CD14-positive monocyte (primary cell): Measurements from ENCODE around the gene REXO5. TPM values are rescaled to one million over a fixed set of nuclear protein-coding genes. Genes with fewer than 3 reads are reported as not detected.
A peak's percentile ranks its signal among the peaks of the same experiment; 100 is the strongest.

ENCODE experiments used
- DNase-seq, 3 donors: peaks; one replicate each; pipeline ENCODE4 v3.0.0-alpha.2; 2011 to 2022
- H2AFZ ChIP-seq: 2 replicates; pipeline ENCODE4 v1.6.0; 2012; ENCODE audit warnings: mild to moderate bottlenecking, low read depth, low read length, inconsistent platforms; ENCODE audit not compliant: insufficient read depth, poor library complexity, severe bottlenecking
- H3K27ac ChIP-seq, 2 donors: 1 replicate in 1 of 2; 2 replicates in 1 of 2; pipeline ENCODE4 v1.5.1; 2012 to 2013; ENCODE audit warnings: low read length in 2 of 2, control low read depth in 1 of 2, inconsistent platforms in 1 of 2, low read depth in 1 of 2, mild to moderate bottlenecking in 1 of 2
- H3K27me3 ChIP-seq, 2 donors: one replicate each; pipeline versions ENCODE4 v1.6.0 to v1.6.1; 2011 to 2013; ENCODE audit warnings: low read length in 2 of 2; ENCODE audit not compliant: control insufficient read depth in 2 of 2, insufficient read depth in 2 of 2
- H3K36me3 ChIP-seq, 2 donors: replicated peaks in 1 of 2; 1 replicate in 1 of 2; 2 replicates in 1 of 2; pipeline versions ENCODE4 v1.5.1 to v1.6.1; 2012 to 2013; ENCODE audit warnings: low read length in 2 of 2, control low read depth in 1 of 2, inconsistent platforms in 1 of 2, mild to moderate bottlenecking in 1 of 2; ENCODE audit not compliant: insufficient read depth in 2 of 2, control insufficient read depth in 1 of 2
- H3K4me1 ChIP-seq, 2 donors: 1 replicate in 1 of 2; 2 replicates in 1 of 2; pipeline versions ENCODE4 v1.5.1 to v1.6.1; 2012 to 2013; ENCODE audit warnings: low read length in 2 of 2, control low read depth in 1 of 2, inconsistent platforms in 1 of 2, mild to moderate bottlenecking in 1 of 2, moderate library complexity in 1 of 2; ENCODE audit not compliant: insufficient read depth in 2 of 2, control insufficient read depth in 1 of 2
- H3K4me2 ChIP-seq: replicated peaks from 2 replicates; pipeline ENCODE3; 2012; ENCODE audit warnings: low read length, moderate library complexity, mild to moderate bottlenecking; ENCODE audit not compliant: poor library complexity, severe bottlenecking; ENCODE audit errors: extremely low read depth
- H3K4me3 ChIP-seq, 3 experiments: fragments of 200-600 bp in 1 of 3; sonication (generic) in 1 of 3; replicated peaks in 1 of 3; 1 replicate in 2 of 3; 2 replicates in 1 of 3; pipeline ENCODE4 v1.5.1; 2011 to 2013; ENCODE audit warnings: low read length in 3 of 3, mild to moderate bottlenecking in 3 of 3, control low read depth in 2 of 3, low read depth in 2 of 3, inconsistent platforms in 1 of 3, moderate library complexity in 1 of 3
- H3K79me2 ChIP-seq: 2 replicates; pipeline ENCODE4 v1.6.0; 2012; ENCODE audit warnings: mild to moderate bottlenecking, control low read depth, inconsistent platforms, low read length, moderate library complexity; ENCODE audit not compliant: insufficient read depth
- H3K9ac ChIP-seq: 2 replicates; pipeline ENCODE4 v1.6.0; 2017; ENCODE audit warnings: low read length, mild to moderate bottlenecking; ENCODE audit not compliant: insufficient read depth, poor library complexity, severe bottlenecking
- H3K9me3 ChIP-seq, 2 donors: replicated peaks in 1 of 2; 1 replicate in 1 of 2; 2 replicates in 1 of 2; pipeline versions ENCODE4 v1.5.1 to v1.6.1; 2012 to 2013; ENCODE audit warnings: low read length in 2 of 2, control low read depth in 1 of 2; ENCODE audit not compliant: control insufficient read depth in 1 of 2, insufficient read depth in 1 of 2
- H4K20me1 ChIP-seq: 2 replicates; pipeline ENCODE4 v1.6.0; 2012; ENCODE audit warnings: mild to moderate bottlenecking, low read length, control low read depth, moderate library complexity; ENCODE audit not compliant: insufficient read depth
- H3K27ac Mint-ChIP-seq, 7 donors: one replicate each; pipeline ENCODE4 v1.8.0; 2020; ENCODE audit warnings: mild to moderate bottlenecking in 7 of 7, mixed read lengths in 7 of 7, moderate library complexity in 6 of 7, inconsistent platforms in 2 of 7
- H3K27me3 Mint-ChIP-seq, 3 donors: one replicate each; pipeline ENCODE4 v1.8.0; 2021 to 2022; ENCODE audit warnings: low read depth in 3 of 3, mild to moderate bottlenecking in 3 of 3, mixed read lengths in 3 of 3, moderate library complexity in 3 of 3, inconsistent platforms in 1 of 3
- H3K36me3 Mint-ChIP-seq, 2 donors: one replicate each; pipeline ENCODE4 v1.8.0; 2020; ENCODE audit warnings: mixed read lengths in 2 of 2, inconsistent platforms in 1 of 2, mild to moderate bottlenecking in 1 of 2
- H3K4me1 Mint-ChIP-seq: one replicate; pipeline ENCODE4 v1.8.0; 2020; ENCODE audit warnings: mild to moderate bottlenecking, mixed read lengths
- H3K4me3 Mint-ChIP-seq, 2 donors: one replicate each; pipeline ENCODE4 v1.8.0; 2020; ENCODE audit warnings: mild to moderate bottlenecking in 2 of 2, mixed read lengths in 2 of 2, moderate library complexity in 1 of 2
- H3K9me3 Mint-ChIP-seq, 7 donors: one replicate each; pipeline ENCODE4 v1.8.0; 2020 to 2022; ENCODE audit warnings: mixed read lengths in 7 of 7, mild to moderate bottlenecking in 6 of 7, moderate library complexity in 6 of 7, inconsistent platforms in 2 of 7
- CTCF ChIP-seq: fragments of 200-600 bp; IDR thresholded peaks from one replicate; pipeline ENCODE4 v1.8.0; 2022; ENCODE audit warnings: antibody characterized with exemption, mild to moderate bottlenecking
- WGBS: methylation state at CpG from one replicate; pipeline ENCODE4 v1.1.5; 2013; ENCODE audit warnings: missing lambda C conversion rate; ENCODE audit not compliant: insufficient coverage; 5-methylcytosine and 5-hydroxymethylcytosine counted together
- intact Hi-C, 2 donors: fragments of 100-400 bp; cut with micrococcal nuclease; formaldehyde crosslinking; loops; one replicate each; pipeline versions ENCODE4 v1.15.0 to v1.15.1; 2023
- polyA plus RNA-seq, 3 donors: library from polyadenylated mRNA; depleted of rRNA in 1 of 3; unstranded in 2 of 3; stranded (reverse) in 1 of 3; fragments of 300-500 nt in 2 of 3; fragments of >200 nt in 1 of 3; fragmentation: Illumina TruSeq in 2 of 3; gene quantifications; 1 replicate in 2 of 3; 2 replicates in 1 of 3; pipeline ENCODE4 v1.2.3, GENCODE V29; 2012 to 2021
- small RNA-seq: library from RNA; depleted of rRNA; stranded (forward); fragments of <200 nt; gene quantifications from one replicate; pipeline ENCODE3, GENCODE V24; 2012; ENCODE audit warnings: low read depth; ENCODE audit not compliant: insufficient read length

REXO5 gene
- polyA plus RNA-seq, 3 donors = 0.52 to 1.4 (median 0.55) TPM

DNA sequence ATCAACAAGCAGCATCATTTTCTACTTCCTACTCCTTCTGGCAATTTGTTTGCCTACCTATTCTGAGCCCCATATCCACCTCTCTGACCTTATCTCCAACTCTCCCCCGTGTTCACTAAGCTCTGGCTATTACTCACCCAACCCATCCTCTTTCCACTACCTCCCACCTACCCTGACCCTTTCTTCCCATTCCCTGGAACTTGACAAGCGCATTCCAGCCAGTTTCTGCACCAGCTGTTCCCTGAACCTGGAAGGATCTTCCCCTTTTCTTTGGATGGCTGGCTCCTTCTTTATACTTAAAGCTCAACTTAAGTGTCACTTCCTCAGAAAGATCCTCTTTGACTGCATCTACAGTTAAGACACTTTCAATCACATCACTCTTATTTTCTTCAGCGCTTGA lies 91.6 kb downstream of the REXO5 start:
- H3K4me1 ChIP-seq = peaks cover 29 to 49% of the 10 kb centered on the region in 2 donors
- peaks cover 46% of the 10 kb centered on the region for H3K4me1 Mint-ChIP-seq

DNA sequence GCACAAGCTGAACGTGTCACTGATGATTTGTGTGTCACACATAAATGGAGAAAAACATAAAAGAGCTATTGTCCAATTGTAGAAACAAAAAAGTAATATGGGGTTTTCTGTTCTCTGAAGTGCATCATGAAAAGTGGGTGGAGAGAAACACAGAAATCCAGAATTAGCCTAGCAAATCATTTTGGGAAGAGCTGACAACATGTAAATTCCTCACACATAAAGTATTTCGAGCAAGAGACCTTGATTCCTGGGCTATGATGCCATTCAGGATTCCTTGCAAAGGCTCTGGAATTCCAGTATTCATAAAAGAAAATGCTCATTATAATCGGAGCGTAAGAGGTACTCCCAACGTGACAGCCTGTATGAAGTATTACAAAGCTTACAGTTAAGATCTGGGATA lies 92.7 kb downstream of the REXO5 start:
- Histone ChIP-seq H3K27ac (no peak overlapping the region), H4K20me1 (peaks cover 24% of the 10 kb centered on the region), H3K9me3 (no peaks in the 10 kb centered on the region), H3K4me3 (peak overlapping the region in 2 of 3 experiments; percentile 53 to 83), H3K27me3 (no peaks in the 10 kb centered on the region), H3K79me2 (peaks cover 80% of the 10 kb centered on the region), H3K4me1 (peaks cover 40 to 60% of the 10 kb centered on the region in 2 donors), H3K36me3 (peaks cover 0 to 19% of the 10 kb centered on the region in 2 donors), H3K4me2 (peak overlapping the region; percentile 91), H2AFZ (no peak overlapping the region), H3K9ac (no peak overlapping the region)
- Mint-ChIP-seq H3K27me3 (peaks cover 0 to 4% (median 0%) of the 10 kb centered on the region in 3 donors), H3K9me3 (peaks cover 0 to 2% (median 0%) of the 10 kb centered on the region in 7 donors), H3K27ac (peak overlapping the region; percentile 96 to 100 (median 99)), H3K4me3 (peak overlapping the region; percentile 89 to 95), H3K36me3 (peaks cover 23 to 37% of the 10 kb centered on the region in 2 donors), H3K4me1 (peaks cover 58% of the 10 kb centered on the region)
- no peak for DNase-seq
- no peak for TF ChIP-seq CTCF
- intact Hi-C loops = loop anchor here in 1 of 2 donors (10.0 kb wide), 1 partner anchor 154 kb away; the partner anchor contains the start of gene THUMPD1
- WGBS = no CpG with 5 or more reads among the region's 5 CpGs

More for the DNA sequence above, 91.6 kb downstream of the REXO5 start:
- Histone ChIP-seq H3K4me2 (no peak overlapping the region), H3K9ac (no peak overlapping the region), H3K79me2 (peaks cover 83% of the 10 kb centered on the region), H2AFZ (no peak overlapping the region), H3K27ac (no peak overlapping the region), H3K4me3 (no peak overlapping the region), H3K36me3 (peaks cover 0 to 31% of the 10 kb centered on the region in 2 donors), H3K27me3 (no peaks in the 10 kb centered on the region), H3K9me3 (no peaks in the 10 kb centered on the region), H4K20me1 (peaks cover 24% of the 10 kb centered on the region)
- WGBS = 100% methylated on average over 2 of the region's 3 CpGs
- Mint-ChIP-seq H3K4me3 (no peak overlapping the region), H3K9me3 (peaks cover 0 to 2% (median 0%) of the 10 kb centered on the region in 7 donors), H3K27ac (peak overlapping the region; percentile 22 to 84 (median 47)), H3K36me3 (peaks cover 26 to 45% of the 10 kb centered on the region in 2 donors), H3K27me3 (peaks cover 0 to 4% (median 0%) of the 10 kb centered on the region in 3 donors)
- no peak for TF ChIP-seq CTCF
- intact Hi-C loops = loop anchor here in 1 of 2 donors (10.0 kb wide), 1 partner anchor 153 kb away; the partner anchor contains the start of gene THUMPD1
- no peak for DNase-seq

Small RNA genes lying within 50 kb of the gene (small RNA-seq; reads per million reads assigned to genes)
- not detected for gene RF00618
- not detected for gene RNU6-944P

Other genes with a start within 250 kb of the REXO5 start
- gene ACSM2B, start 230.2 kb upstream of the REXO5 start, polyA plus RNA-seq = not detected
- gene ACSM1, start 108.8 kb upstream of the REXO5 start, polyA plus RNA-seq = under 1 TPM in 2 of 3 donors, not detected in 1; 0.26 to 0.27 TPM
- 10 to 100 TPM; 16.1 to 32.2 (median 23.5) TPM for gene THUMPD1, start 64.7 kb upstream of the REXO5 start, polyA plus RNA-seq
- 1 to 10 TPM; 1.6 to 5.1 (median 1.9) TPM for gene ACSM3, start 42.5 kb upstream of the REXO5 start, polyA plus RNA-seq
- gene ERI2, start 55 bp upstream of the REXO5 start, polyA plus RNA-seq = 10 to 100 TPM in 2 of 3 donors, 1 to 10 TPM in 1; 4.0 to 10.5 (median 10.4) TPM
- 1 to 10 TPM; 1.0 to 3.4 (median 1.3) TPM for gene DCUN1D3, start 93.8 kb downstream of the REXO5 start, polyA plus RNA-seq
- 10 to 100 TPM; 14.8 to 29.5 (median 25.5) TPM for gene LYRM1, start 94.2 kb downstream of the REXO5 start, polyA plus RNA-seq